Measurements from ENCODE around the gene ANKRD27.
A peak's percentile ranks its signal among the peaks of the same experiment; 100 is the strongest.

Gene ANKRD27

GRCh38 chr19:32674931-32675719 lies at the start of gene ANKRD27:
TSS of gene ANKRD27 (minus strand) at chr19:32675180. CDS start at chr19:32659015, 16,165 bp downstream.
- peak; percentile 95 for ATAC-seq
- TF ChIP-seq PATZ1 (CRISPR knock-in tag; IDR thresholded peaks at IDR 0.05; ENCODE audit: borderline replicate concordance), result no peak
- TF ChIP-seq CREB5 (CRISPR knock-in tag; IDR thresholded peaks at IDR 0.05; ENCODE audit: low read depth), result no peak
- no peak for TF ChIP-seq PPARA (CRISPR knock-in tag; IDR thresholded peaks at IDR 0.05; ENCODE audit: borderline replicate concordance)
- no peak for TF ChIP-seq CSRNP3 (CRISPR knock-in tag; IDR thresholded peaks at IDR 0.05)
- no peak for TF ChIP-seq ISL1 (CRISPR knock-in tag; IDR thresholded peaks at IDR 0.05)
- no peak for TF ChIP-seq ZFP3 (CRISPR knock-in tag; IDR thresholded peaks at IDR 0.05)
- no peak for TF ChIP-seq POU6F1 (CRISPR knock-in tag; IDR thresholded peaks at IDR 0.05; ENCODE audit: borderline replicate concordance, low read depth)
- TF ChIP-seq ARNTL (CRISPR knock-in tag; IDR thresholded peaks at IDR 0.05; ENCODE audit: borderline replicate concordance, low read depth), result no peak
- no peak for TF ChIP-seq ESRRG (CRISPR knock-in tag; IDR thresholded peaks at IDR 0.05)
- TF ChIP-seq TSHZ2 (CRISPR knock-in tag; IDR thresholded peaks at IDR 0.05), result no peak
- no peak for TF ChIP-seq TOX (CRISPR knock-in tag; IDR thresholded peaks at IDR 0.05; ENCODE audit: borderline replicate concordance)
- no peak for TF ChIP-seq SNAI2 (CRISPR knock-in tag; IDR thresholded peaks at IDR 0.05)
- TF ChIP-seq ZFP30 (CRISPR knock-in tag; IDR thresholded peaks at IDR 0.05), result no peak
- no peak for TF ChIP-seq OSR1 (CRISPR knock-in tag; IDR thresholded peaks at IDR 0.05)
- TF ChIP-seq BACH2 (CRISPR knock-in tag; IDR thresholded peaks at IDR 0.05; ENCODE audit: borderline replicate concordance), result no peak
- no peak for TF ChIP-seq CSDC2 (CRISPR knock-in tag; IDR thresholded peaks at IDR 0.05)

- no peak for ATAC-seq
- no peak for TF ChIP-seq CSDC2 (CRISPR knock-in tag; IDR thresholded peaks at IDR 0.05)
- TF ChIP-seq PATZ1 (CRISPR knock-in tag; IDR thresholded peaks at IDR 0.05; ENCODE audit: borderline replicate concordance), result no peak
- no peak for TF ChIP-seq ISL1 (CRISPR knock-in tag; IDR thresholded peaks at IDR 0.05)
- TF ChIP-seq GLIS3 (CRISPR knock-in tag; IDR thresholded peaks at IDR 0.05), result no peak
- no peak for TF ChIP-seq CREB5 (CRISPR knock-in tag; IDR thresholded peaks at IDR 0.05; ENCODE audit: low read depth)
- TF ChIP-seq ZNF70 (CRISPR knock-in tag; IDR thresholded peaks at IDR 0.05), result no peak
- no peak for TF ChIP-seq BACH2 (CRISPR knock-in tag; IDR thresholded peaks at IDR 0.05; ENCODE audit: borderline replicate concordance)
- no peak for TF ChIP-seq ZNF8 (CRISPR knock-in tag; IDR thresholded peaks at IDR 0.05)
- no peak for TF ChIP-seq SNAI2 (CRISPR knock-in tag; IDR thresholded peaks at IDR 0.05)
- no peak for TF ChIP-seq ZFP30 (CRISPR knock-in tag; IDR thresholded peaks at IDR 0.05)
- TF ChIP-seq TSHZ2 (CRISPR knock-in tag; IDR thresholded peaks at IDR 0.05), result no peak
- TF ChIP-seq POU6F1 (CRISPR knock-in tag; IDR thresholded peaks at IDR 0.05; ENCODE audit: borderline replicate concordance, low read depth), result no peak
- no peak for TF ChIP-seq ESRRG (CRISPR knock-in tag; IDR thresholded peaks at IDR 0.05)
- TF ChIP-seq ZFP3 (CRISPR knock-in tag; IDR thresholded peaks at IDR 0.05), result no peak
- TF ChIP-seq ZNF565 (CRISPR knock-in tag; conservative IDR thresholded peaks at IDR 0.05; ENCODE audit: low read depth), result no peak
Measured at GRCh38 chr19:32720936-32721250, 45.9 kb upstream of the ANKRD27 start.
